ENCODE measurements around the gene DHTKD1.
"Not testable (repeated sequence)": the region's sequence is repeated elsewhere in the genome, so short reads cannot be mapped to it uniquely, and the experiment has no call there.

DHTKD1 gene

DNA sequence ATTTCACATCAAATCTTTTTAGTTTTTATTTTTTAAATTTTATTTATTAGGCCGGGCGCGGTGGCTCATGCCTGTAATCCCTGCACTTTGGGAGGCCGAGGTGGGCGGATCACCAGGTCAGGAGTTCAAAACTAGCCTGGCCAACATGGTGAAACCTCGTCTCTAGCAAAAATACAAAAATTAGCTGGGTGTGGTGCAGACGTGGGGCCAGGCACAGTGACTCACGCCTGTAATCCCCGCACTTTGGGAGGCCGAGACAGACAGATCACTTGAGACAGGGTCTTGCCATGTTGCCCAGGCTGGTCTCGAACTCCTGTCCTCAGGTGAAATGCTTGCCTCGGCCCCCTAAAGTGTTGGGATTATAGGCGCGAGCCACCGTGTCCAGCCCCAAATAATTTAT is 2.7 kb downstream of the DHTKD1 start:
- DNase-seq, result not testable (repeated sequence)

DNA sequence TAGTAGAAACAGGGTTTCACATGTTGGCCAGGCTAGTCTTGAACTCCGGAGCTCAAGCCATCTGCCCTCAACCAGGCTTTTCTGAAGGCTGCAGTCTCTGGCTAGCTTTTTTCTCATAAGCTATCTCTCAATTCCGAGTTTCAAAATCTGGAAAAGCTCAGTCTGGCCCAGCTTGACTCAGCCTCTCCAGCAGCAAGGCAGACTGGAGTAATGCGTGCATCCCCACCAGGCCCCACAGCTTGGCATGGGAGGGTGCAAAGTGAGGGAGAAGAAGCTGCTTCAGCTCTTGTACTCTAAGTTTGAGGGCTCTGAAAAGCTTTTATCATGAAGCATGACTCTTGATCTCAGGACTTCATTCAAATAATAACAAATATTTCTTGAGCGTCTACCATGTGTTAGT is 4.8 kb downstream of the DHTKD1 start:
- no peak for DNase-seq

DNA sequence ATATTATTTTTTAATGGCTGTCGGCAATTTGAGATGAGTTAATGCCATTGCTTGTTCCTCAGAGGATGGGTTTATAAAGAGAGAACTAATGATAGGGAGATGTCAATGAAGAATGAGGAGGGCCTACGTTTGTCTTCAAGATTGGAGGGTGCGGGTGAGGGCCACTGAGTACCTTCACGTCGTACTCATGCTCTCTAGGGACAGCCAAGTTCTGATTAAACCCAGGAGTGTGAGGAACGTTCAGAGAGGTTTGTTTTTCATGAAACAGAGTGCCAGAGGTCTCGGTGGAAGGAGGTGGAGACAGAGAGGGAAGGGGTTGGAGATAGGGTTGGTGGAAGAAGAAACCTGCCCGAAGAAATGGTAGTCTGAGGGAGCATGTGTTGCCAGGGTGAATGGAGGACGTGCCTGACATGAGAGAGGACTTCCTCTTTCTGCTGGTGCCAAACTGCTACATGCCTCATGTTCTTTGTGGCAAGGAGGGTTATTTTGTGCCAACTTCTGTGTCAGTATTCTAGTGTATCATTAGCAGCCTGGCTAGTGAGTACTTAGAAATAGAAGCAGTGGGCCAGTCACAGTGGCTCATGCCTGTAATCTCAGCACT is 8.9 kb downstream of the DHTKD1 start:
- DNase-seq, result peak; percentile 2

DNA sequence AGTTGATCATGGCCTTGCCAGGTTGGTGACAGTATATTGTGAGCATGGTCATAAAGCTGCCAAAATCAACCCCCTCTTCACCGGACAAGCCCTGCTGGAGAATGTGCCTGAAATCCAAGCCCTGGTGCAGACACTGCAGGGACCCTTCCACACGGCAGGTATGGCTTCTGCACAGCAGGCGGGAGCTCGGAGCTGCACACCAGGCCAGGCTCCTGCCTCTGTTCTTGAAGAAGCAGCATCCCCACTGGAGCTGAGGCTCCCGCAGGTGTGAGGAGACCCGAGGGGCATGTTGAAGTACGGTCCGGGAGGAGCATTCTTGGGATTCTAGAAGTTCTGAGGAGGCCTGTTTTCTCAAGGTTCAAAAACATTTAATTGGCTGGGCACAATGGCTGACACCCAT is 12.7 kb downstream of the DHTKD1 start:
- no peak for DNase-seq

DNA sequence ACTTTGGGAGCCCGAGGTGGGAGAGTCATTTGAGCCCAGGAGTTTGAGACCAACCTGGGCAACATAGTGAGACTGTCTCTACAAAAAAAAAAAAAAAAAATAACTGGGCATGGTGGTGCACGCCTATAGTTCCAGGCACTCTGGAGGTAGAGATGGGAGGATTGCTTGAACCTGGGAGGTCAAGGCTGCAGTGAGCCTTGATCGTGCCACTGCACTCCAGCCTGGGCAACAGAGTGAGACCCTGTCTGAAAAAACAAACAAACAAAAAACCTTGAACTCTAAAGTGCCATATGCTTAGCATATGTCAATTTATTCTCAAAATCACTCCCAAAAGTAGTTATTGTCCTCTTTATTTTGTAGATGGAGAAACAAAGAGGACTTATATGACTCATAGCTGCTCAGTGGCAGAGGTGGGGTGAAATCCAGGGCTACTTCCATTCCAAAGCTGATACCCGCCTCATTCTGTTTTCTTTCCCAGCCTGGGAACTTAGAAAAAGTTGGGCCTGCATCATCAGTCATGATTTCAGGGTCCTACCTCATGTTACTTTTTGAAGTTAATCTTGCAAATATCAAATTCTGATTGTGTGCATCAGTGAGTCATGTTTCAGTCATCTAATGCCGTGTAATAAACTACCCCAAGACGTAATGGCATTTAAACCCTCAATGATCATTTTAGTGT is 13.3 kb downstream of the DHTKD1 start:
- DNase-seq, result no peak

DNA sequence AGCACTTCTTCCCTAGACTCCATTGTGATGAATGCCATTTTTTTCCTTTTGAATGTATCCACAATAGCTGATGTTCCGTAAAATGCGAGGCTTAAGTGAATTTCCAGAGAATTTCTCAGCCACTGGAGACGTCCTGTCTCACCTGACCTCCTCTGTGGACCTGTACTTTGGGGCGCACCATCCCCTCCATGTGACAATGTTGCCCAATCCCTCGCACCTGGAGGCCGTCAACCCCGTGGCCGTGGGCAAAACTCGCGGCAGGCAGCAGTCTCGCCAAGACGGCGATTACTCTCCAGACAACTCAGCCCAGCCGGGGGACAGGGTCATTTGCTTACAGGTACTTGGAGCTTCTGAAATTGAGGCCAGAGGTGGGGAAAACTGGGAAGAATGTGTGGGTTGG is 20.2 kb downstream of the DHTKD1 start:
- DNase-seq, result no peak

DNA sequence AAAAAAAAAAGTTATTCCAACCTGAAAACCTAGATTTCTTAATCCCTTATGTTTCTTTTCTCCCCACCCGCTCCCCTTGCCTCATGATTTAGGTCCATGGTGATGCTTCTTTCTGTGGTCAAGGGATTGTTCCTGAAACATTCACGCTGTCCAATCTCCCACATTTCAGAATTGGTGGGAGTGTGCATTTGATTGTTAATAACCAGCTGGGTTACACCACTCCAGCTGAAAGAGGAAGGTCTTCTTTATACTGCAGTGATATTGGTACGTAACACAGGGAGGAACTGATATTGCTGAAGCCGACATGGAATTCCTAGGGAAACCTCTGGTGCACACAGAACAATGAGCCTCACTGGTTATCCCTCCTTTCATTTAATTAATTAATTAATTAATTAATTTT is 22.7 kb downstream of the DHTKD1 start:
- no peak for DNase-seq

DNA sequence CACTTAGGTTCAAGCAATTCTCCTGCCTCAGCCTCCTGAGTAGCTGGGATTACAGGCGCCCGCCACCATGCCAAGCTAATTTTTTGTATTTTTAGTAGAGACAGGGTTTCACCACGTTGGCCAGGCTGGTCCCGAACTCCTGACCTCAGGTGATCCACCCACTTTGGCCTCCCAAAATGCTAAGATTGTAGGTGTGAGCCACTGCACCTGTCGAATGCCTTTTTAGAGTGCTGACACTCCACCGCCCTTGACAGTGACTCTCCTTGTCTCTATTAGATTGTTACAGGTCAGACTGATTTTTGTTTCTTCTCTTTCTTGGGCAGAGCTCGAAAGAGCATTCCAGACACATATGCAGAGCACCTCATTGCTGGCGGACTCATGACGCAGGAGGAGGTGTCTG is 28.6 kb downstream of the DHTKD1 start:
- DNase-seq, result not testable (repeated sequence)

DNA sequence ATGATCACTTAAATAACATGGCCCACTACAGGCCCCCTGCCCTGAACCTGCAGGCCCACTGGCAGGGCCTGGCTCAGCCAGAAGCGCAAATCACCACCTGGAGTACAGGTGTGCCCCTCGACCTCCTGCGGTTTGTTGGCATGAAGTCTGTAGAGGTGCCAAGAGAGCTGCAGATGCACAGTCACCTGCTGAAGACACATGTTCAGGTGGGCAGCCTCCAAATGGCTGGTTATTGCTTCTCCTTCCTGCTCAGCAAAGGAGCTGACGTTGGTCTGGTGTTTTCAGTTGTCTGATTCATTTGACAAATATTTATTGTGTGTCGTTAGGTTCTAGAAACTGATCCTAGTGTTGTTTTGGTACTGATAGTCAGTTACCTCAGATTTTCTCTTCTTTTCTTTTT is 29.0 kb downstream of the DHTKD1 start:
- no peak for DNase-seq

DNA sequence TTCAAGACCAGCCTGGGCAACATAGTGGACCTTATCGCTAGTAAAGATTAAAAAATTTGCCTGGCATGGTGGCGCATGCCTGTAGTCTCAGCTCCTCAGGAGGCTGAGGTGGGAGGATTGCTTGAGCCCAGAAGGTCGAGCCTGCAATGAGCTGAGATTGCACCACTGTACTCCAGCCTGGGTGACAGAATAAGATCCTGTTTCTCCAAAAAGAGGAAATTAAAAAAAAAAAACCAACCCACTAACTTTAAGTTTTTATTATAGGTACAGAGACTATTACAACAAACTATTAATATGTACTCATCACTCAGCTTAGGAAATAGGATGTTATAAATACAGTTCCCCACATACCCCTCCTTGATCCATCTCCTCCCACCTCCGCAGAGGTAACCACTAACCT is 30.2 kb downstream of the DHTKD1 start:
- DNase-seq, result no peak

DNA sequence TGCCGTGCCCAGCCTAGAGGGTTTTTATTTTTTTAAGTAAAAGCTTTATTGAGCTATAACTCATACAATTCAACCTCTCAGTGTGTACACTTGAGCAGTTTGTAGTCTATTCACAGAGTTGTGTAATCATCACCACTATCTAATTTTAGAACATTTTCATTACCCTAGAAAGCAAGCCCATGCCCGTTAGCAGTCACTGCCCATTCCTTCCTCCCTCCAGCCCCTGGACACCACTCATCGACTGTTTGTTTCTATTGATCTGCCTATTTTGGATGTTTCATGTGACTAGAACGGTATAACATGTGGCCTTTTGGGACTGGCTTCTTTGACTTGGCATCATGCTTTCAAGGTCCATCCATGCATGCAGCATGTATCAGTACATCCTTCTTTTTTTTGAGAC is 35.0 kb downstream of the DHTKD1 start:
- DNase-seq, result no peak

DNA sequence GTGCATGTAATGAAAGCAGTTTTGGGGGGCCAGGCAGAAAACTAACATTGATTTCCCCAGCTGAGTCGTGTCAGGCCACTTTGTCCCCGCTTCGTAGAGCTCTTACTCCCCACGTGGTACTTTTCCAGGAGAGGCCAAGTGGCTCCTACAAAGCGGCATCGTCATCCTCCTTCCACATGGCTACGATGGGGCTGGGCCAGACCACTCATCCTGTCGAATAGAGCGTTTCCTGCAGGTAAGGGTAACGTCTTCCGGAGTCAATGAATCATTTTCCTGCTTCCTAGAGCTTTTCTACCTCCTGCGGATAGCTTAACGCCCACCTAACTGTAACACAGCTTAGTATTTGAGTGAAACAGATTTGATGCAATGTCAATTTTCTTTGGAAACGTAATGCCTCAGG is 39.0 kb downstream of the DHTKD1 start:
- no peak for DNase-seq

DNA sequence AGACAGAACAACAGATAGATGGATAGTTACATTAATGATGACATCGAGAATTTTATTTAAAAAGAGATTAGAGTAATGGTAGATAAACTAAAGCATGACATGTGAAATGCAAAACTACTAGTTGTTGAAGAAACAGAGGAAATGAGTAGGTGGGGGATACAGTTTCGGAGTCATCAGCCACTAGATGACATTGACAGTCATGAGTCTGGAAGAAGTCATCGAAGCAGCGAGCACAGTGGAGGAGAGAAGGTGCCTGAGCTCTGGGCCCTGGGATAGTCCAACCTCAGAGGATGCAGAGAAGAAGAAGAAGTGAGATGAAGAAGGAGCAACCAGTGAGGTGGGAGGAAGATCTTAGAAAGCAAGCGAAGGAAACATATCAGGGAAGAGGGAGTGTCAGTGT is 40.5 kb downstream of the DHTKD1 start:
- no peak for DNase-seq

DNA sequence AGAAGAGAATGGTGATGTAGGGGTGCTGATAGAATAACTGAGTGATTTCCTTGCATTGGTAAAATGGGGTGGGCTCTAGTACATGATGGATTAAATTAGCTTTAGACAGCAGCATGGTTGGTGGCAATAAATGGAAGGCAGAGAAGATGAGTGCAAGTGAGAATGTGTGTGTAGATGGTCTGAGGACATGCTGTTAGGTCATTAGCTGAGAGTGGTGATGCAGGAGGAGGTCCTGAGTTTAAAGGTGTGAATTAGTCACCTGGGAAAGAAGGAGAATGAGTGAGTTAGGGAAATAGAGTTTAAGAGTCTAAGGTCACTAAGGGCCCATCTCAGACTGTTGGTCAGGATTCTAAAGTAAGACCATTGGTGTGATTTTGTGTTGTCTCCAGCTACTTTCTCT is 42.8 kb downstream of the DHTKD1 start:
- no peak for DNase-seq

DNA sequence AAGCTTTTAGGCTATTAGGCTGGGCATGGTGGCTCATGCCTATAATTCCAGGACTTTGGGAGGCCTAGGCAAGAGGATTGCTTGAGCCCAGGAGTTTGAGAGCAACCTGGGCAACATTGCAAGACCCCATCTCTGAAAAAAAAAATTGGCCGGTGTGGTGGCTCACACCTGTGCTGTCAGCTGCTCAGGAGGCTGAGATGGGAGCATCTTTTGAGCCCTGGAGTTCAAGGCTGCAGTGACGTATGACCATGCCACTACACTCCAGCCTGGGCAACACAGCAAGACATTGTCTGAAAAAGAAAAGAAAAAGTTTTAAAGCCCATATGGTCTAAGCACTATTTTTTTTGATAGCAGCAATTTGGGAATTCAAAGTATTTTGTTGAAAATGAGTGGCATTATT is 44.9 kb downstream of the DHTKD1 start:
- DNase-seq, result no peak

DNA sequence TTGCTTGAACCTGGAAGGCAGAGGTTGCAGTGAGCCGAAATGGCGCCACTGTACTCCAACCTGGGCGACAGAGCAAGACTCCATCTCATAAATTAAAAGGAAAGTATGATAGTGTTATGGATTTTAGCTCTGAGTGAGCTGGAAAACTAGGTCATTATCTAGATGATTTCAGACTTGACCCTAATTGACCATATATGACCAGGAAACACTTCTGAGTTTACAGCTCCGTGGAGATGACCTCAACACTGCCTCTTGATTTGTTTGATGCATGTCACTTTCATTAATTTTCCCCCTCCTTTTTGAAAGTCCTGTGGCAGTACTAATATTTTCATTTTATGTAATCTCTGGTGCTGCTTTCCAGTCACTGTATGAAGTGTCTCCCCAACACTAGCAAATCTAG is 52.9 kb downstream of the DHTKD1 start:
- DNase-seq, result no peak

DNA sequence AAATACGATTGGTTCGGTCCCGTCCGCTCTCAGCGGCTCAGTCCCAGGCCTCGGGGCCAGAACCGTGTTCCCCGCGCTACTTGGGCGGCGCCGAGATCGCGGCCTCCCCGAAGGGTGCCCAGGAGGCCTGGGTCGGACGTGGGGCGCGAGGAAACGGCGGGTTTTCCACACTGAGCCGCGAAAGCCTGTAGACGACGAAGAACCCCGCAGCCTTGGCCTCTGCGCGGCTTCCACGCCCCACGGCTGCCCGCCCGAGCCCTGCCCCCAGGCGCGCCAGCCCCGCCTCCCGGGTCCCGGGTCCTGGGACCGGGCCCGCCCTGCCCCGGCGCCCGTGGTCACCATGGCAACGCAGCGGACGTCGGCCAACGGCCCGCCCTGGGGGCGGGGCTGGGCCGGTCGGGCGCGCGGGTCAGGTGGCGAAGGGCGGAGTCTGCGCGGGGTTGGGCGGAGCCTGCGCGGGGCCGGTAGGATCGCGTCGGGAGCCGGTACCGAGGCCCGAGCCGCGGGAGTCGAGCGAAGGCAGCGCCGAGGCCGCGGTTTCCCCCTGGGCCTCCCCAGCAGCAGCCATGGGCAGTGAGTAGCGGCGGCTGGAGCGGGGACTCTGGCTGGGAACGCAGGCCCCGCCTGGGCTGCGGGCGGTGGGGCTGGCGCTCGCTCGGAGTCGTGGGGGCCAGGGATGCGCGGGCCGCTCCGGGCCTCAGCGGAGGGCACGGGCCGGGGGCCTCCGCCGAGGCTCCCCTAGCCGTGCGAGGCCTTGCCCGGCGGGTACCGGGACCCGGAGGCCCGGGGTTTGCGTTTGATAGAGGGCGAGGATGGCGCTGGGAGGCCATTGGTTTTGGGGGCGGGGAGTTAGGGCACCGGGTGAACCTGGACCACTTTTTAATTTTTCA is 60.7 kb downstream of the DHTKD1 start, which contains the start of gene SEC61A2:
Gene SEC61A2, plus strand, starts transcription at position 456 of the 890 bp plus-strand sequence. Its CDS starts 111 bp downstream, at position 567.
- peak; percentile 97 for DNase-seq

DNA sequence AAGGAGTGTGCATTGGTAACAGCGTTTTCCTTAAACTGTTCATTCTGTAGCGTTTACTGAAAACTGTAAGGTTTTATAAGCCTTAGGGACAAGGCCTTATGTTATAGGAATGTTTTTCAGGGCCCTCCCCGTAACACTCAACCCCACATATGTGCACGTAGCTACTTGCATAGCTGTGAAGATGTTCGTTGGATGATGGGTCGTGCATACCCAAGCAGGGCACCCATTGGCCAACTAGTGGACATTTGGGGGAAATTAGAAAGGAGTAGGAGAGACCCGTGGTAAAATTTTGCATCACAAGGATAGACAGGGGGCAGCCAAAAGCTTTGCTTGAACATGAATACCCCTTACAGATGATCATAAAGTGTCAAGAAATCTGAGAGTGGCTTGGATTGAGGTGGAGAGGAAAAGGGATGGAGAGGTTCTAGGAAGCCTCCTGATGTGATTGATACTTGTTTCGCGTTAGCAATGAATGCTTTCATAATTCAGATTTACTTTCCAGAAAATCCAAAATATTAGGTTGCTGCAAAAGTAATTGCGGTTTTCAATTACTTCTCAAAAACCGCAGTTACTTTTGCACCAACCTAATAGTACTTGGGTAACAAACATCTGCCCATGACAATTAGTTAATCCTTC is 61.6 kb downstream of the DHTKD1 start:
- DNase-seq, result peak; percentile 53

DNA sequence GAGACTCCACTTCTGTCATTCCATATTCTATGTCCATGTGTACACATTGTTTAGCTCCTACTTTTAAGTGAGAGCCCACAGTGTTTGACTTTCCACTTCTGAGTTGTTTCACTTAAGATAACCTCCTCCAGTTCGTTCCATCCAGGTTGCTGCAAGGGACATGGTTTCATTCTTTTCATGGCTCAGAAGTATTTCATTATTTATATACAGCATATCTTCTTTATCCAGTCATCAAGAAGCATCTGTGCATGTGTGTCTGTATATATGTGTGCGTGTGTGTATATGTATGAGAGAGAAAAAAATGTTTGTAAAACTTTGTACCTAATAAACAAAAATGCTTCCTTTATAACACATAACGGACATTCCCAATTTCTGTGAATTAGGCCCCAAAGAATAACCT is 66.9 kb downstream of the DHTKD1 start:
- DNase-seq, result no peak

DNA sequence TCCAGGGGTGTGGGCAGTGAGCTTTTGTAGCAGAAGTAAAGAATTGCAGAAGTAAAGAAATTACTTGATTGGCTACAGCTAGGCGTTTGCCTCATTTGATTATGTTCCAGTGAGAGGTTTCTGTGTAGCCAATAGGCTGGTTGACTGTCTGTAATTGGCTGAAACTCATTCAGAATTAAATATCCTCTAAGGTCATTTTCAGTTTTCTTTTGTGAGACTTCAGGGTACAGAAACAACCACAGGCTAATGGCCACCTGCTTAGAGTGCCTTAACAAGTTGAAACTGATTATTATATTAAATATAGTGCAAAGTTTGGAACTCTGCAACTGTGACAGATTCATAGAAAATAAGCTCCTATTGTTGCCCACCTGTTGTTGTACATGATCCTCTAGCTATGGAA is 71.3 kb downstream of the DHTKD1 start:
- no peak for DNase-seq

DNA sequence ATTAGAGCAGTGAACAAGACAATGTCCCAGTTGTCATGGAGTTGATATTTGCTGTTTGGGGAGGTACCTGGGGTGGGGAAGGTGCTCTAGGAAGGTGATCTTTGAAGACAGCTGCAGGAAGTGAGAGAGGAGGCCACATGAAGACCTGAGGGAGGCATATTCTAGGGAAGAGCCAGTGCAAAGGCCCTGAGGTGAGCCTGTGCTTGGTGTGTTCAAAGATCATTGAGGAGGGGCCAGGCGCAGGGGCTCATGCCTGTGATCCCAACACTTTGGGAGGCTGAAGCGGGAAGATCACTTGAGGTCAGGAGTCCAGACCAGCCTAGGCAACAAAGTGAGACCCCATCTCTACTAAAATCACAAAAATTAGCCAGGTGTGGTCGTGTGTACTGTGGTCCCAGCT is 75.8 kb downstream of the DHTKD1 start:
- no peak for DNase-seq

DNA sequence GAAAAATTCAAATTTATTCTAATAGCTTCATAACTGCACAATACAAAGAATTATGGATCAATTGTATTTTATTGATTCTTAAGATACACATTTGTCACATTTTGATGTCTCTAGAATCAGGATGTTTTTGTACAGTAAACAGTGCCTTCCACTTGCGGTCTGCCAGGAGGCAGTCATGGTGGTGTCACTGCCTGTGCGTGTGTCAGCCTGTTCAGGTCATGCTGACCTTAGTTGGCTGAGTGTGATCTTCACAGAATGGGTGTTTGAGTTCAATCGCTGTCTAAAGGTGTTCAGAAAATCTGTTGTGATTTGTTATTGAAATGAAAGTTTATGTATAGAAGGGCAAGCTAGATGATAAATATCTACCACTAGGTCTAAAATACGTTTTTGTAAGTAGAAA is 81.4 kb downstream of the DHTKD1 start:
- no peak for DNase-seq

DNA sequence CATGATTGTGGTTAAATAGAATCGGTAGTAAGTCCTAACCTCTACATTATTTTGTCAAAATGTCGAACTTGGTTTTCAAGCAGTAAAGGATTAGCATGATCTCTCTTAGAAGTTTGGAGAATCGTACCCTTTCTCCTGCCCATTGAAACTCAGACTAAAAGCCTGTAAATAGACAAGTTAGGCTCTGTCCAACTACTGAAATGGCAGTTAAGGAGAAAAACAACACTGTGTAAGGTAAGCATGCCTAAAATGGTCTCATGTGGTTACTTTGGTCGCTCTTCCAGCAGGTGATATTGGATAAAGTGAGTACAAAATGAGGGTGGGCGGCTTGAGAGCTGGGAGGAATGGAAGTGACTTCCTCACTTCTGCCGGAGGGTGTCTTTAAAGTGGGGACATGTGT is 85.8 kb downstream of the DHTKD1 start:
- DNase-seq, result no peak
